ENCODE results near the gene AXL. TPM values are rescaled to one million over a fixed set of nuclear protein-coding genes. Genes with fewer than 3 reads are reported as not detected.
"Not testable (repeated sequence)": the region's sequence is repeated elsewhere in the genome, so short reads cannot be mapped to it uniquely, and the experiment has no call there.

Gene AXL
- total and polyA plus RNA-seq, 2 experiments from 2014 or later = 340 to 421 TPM

- Histone ChIP-seq H3K9me3 (ENCODE audit: low read depth) (no peaks in the 10 kb centered on the region), H4K20me1 (ENCODE audit: insufficient read depth) (no peaks in the 10 kb centered on the region), H3F3A (ENCODE audit: insufficient read depth) (no peaks in the 10 kb centered on the region), H3K27me3 (replicated peaks; ENCODE audit: insufficient read depth) (peaks cover 28% of the 10 kb centered on the region), H3K36me3 (ENCODE audit: low read depth) (no peaks in the 10 kb centered on the region), H3K4me3 (no peak overlapping the region), H3K4me1 (ENCODE audit: insufficient read depth) (no peaks in the 10 kb centered on the region), H2AFZ (no peak overlapping the region), H3K9ac (no peak overlapping the region), H3K79me2 (ENCODE audit: insufficient read depth) (no peaks in the 10 kb centered on the region), H3K9me2 (ENCODE audit: insufficient read depth) (no peaks in the 10 kb centered on the region), H3K4me2 (ENCODE audit: unreplicated experiment) (no peak overlapping the region), H3K27ac (no peak overlapping the region)
- DNase-seq = peak; percentile 10
- TF ChIP-seq EZH2 (IDR thresholded peaks at IDR 0.05; ENCODE audit: insufficient read depth, poor library complexity, severe bottlenecking) (no peak), EZH2phosphoT487 (IDR thresholded peaks at IDR 0.05; ENCODE audit: insufficient read depth, low read depth) (no peak)
- 71 to 76% methylated on average over 10 of the region's 10 CpGs for WGBS, 2 experiments (ENCODE audit: low coverage in 1 of 2, low lambda C conversion rate in 2 of 2, missing lambda C conversion rate in 2 of 2)
- in situ Hi-C loops (cut with MboI) = no loop called here
Observed at GRCh38 chr19:41195675-41196497, 23.1 kb upstream of the AXL start.

GRCh38 chr19:41198559-41198958 is 20.5 kb upstream of the AXL start:
- WGBS, 2 experiments (ENCODE audit: low coverage in 1 of 2, low lambda C conversion rate in 2 of 2, missing lambda C conversion rate in 2 of 2) = 47 to 52% methylated on average over 11 of the region's 11 CpGs
- no peaks in the 10 kb centered on the region for H3K9me3 ChIP-seq (ENCODE audit: low read depth)
- TF ChIP-seq EZH2 (IDR thresholded peaks at IDR 0.05; ENCODE audit: insufficient read depth, poor library complexity, severe bottlenecking) (no peak), EZH2phosphoT487 (IDR thresholded peaks at IDR 0.05; ENCODE audit: insufficient read depth, low read depth) (no peak)

GRCh38 chr19:41203371-41203770 is 15.7 kb upstream of the AXL start:
- Histone ChIP-seq H3K9me3 (ENCODE audit: low read depth) (no peaks in the 10 kb centered on the region), H4K20me1 (ENCODE audit: insufficient read depth) (no peaks in the 10 kb centered on the region), H3K9ac (no peak overlapping the region), H2AFZ (no peak overlapping the region), H3K4me2 (ENCODE audit: unreplicated experiment) (no peak overlapping the region), H3F3A (ENCODE audit: insufficient read depth) (peaks cover 24% of the 10 kb centered on the region; the same call in 1 of the 2 replicates), H3K27ac (no peak overlapping the region), H3K79me2 (ENCODE audit: insufficient read depth) (no peaks in the 10 kb centered on the region), H3K4me1 (ENCODE audit: insufficient read depth) (peaks cover 18% of the 10 kb centered on the region), H3K27me3 (replicated peaks; ENCODE audit: insufficient read depth) (no peaks in the 10 kb centered on the region; the same call in 1 of the 2 replicates), H3K4me3 (no peak overlapping the region), H3K9me2 (ENCODE audit: insufficient read depth) (no peaks in the 10 kb centered on the region), H3K36me3 (ENCODE audit: low read depth) (no peaks in the 10 kb centered on the region)
- 73 to 76% methylated on average over 18 of the region's 18 CpGs for WGBS, 2 experiments (ENCODE audit: low coverage in 1 of 2, low lambda C conversion rate in 2 of 2, missing lambda C conversion rate in 2 of 2)
- no peak for TF ChIP-seq EZH2phosphoT487 (IDR thresholded peaks at IDR 0.05; ENCODE audit: insufficient read depth, low read depth)
- no peak for TF ChIP-seq EZH2 (IDR thresholded peaks at IDR 0.05; ENCODE audit: insufficient read depth, poor library complexity, severe bottlenecking)
- in situ Hi-C loops (cut with MboI) = no loop called here
- DNase-seq = no peak

More at GRCh38 chr19:41198559-41198958, 20.5 kb upstream of the AXL start:
- DNase-seq = no peak
- Histone ChIP-seq H3F3A (ENCODE audit: insufficient read depth) (no peaks in the 10 kb centered on the region), H3K9me2 (ENCODE audit: insufficient read depth) (no peaks in the 10 kb centered on the region), H3K4me1 (ENCODE audit: insufficient read depth) (no peaks in the 10 kb centered on the region), H3K9ac (no peak overlapping the region), H3K4me3 (no peak overlapping the region), H3K27ac (no peak overlapping the region), H4K20me1 (ENCODE audit: insufficient read depth) (no peaks in the 10 kb centered on the region), H3K79me2 (ENCODE audit: insufficient read depth) (no peaks in the 10 kb centered on the region), H3K36me3 (ENCODE audit: low read depth) (no peaks in the 10 kb centered on the region), H2AFZ (no peak overlapping the region), H3K27me3 (replicated peaks; ENCODE audit: insufficient read depth) (peaks cover 4% of the 10 kb centered on the region), H3K4me2 (ENCODE audit: unreplicated experiment) (no peak overlapping the region)
- in situ Hi-C loops (cut with MboI) = no loop called here

DNA sequence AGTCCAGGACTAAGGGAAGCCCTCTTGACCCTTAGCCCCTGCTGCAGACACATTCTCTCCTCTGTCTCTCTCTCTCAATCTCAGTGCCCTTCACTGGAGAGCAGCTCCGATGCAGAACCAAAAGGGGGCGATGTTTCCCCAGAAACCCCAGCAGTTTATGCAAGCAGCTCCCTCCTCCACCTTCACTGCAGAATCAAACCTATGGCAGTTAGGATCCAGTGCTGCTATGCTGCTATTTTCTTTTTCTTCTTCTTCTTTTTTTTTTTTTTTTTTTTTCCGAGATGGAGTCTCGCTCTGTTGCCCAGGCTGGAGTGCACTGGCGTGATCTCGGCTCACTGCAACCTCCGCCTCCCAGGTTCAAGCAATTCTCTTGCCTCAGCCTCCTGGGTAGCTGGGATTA is 14.7 kb upstream of the AXL start:
- H3K9ac ChIP-seq; H3K9me3 ChIP-seq (ENCODE audit: low read depth); H3K4me3 ChIP-seq; H3K27me3 ChIP-seq (replicated peaks; ENCODE audit: insufficient read depth); H4K20me1 ChIP-seq (ENCODE audit: insufficient read depth); H3K27ac ChIP-seq; H3K79me2 ChIP-seq (ENCODE audit: insufficient read depth); H3K9me2 ChIP-seq (ENCODE audit: insufficient read depth); in situ Hi-C loops (cut with MboI); H3K36me3 ChIP-seq (ENCODE audit: low read depth); H2AFZ ChIP-seq; H3K4me2 ChIP-seq (ENCODE audit: unreplicated experiment): not testable (repeated sequence)
- peaks cover 18% of the 10 kb centered on the region for H3K4me1 ChIP-seq (ENCODE audit: insufficient read depth)
- DNase-seq = peak; percentile 87
- peaks cover 24% of the 10 kb centered on the region; the same call in 1 of the 2 replicates for H3F3A ChIP-seq (ENCODE audit: insufficient read depth)
- 38 to 42% methylated on average over 4 to 7 of the region's 7 CpGs for WGBS, 2 experiments (ENCODE audit: low coverage in 1 of 2, low lambda C conversion rate in 2 of 2, missing lambda C conversion rate in 2 of 2)

Measured in GM23248 (cell line).